GM18520 (cell line): ENCODE measurements around the gene GPR162.
A peak's percentile ranks its signal among the peaks of the same experiment; 100 is the strongest.

Experiments
- ATAC-seq: cut with Tn5 transposase; IDR thresholded peaks from one replicate; pipeline ENCODE4 v1.9.1; 2021; ENCODE audit not compliant: unreplicated experiment

Gene GPR162, protein sequence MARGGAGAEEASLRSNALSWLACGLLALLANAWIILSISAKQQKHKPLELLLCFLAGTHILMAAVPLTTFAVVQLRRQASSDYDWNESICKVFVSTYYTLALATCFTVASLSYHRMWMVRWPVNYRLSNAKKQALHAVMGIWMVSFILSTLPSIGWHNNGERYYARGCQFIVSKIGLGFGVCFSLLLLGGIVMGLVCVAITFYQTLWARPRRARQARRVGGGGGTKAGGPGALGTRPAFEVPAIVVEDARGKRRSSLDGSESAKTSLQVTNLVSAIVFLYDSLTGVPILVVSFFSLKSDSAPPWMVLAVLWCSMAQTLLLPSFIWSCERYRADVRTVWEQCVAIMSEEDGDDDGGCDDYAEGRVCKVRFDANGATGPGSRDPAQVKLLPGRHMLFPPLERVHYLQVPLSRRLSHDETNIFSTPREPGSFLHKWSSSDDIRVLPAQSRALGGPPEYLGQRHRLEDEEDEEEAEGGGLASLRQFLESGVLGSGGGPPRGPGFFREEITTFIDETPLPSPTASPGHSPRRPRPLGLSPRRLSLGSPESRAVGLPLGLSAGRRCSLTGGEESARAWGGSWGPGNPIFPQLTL

DNA sequence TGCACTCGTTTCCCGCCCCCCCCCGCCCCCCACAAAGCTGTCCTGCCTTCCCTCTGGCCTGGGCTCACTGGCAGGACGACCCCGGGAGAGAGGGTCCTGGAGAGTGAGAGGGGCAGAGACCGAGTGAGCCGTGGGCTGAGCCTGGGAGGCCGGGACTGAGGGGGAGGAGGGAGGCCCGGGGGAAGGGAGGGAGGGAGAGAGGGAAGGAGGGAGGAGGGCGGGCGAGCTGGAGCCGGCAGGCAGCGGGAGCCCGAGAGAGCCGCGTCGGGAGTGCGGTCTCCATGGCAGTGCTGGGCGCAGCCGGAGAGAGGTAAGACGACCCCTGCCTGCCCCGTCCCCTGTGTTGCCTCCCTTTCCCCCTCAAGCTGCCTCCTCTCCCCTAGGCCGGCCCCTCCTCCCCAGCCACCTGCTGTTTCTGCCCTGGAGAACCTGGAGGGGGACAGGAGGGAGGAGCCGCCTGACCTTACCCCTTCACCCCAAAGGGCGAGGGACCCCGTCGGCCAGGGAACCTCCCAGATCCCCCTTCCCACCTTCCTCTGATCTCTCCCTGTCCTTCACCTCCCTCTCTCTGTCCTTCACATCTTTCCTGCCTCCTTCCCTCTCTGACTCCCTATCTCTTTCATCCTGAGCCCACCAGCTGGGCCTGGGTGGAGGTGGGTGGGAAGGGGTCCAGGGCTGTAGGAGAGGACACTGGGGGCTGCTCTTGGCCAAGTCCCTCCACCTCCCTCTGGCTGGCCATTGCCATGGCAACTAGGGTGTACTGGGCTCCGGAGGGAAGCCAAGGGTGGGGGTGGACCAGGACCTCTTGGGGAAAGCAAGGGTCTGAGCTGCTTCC lies at the start of gene GPR162:
GPR162 (plus strand) TSS at position 231 of the 835 bp plus-strand sequence. CDS start 2,078 bp downstream, outside the sequence.
- ATAC-seq = no peak

DNA sequence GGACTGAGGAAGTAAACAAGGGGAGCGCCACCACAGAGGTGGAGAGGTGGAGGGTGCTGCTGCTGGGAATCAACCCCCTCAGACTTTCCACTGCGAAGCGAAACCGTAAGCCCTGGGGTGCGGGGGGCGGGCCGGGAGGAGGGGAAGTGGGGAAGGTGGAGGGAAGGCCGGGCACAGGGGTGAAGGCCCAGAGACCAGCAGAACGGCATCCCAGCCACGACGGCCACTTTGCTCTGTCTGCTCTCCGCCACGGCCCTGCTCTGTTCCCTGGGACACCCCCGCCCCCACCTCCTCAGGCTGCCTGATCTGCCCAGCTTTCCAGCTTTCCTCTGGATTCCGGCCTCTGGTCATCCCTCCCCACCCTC lies 49.3 kb upstream of the GPR162 start, which contains the start of gene LAG3:
LAG3 (plus strand) TSS at position 190 of the 365 bp plus-strand sequence. CDS start 333 bp downstream, outside the sequence.
- ATAC-seq = no peak

- no peak for ATAC-seq
These were observed 48.7 kb upstream of the GPR162 start for GRCh38 chr12:6772726-6773589.

DNA sequence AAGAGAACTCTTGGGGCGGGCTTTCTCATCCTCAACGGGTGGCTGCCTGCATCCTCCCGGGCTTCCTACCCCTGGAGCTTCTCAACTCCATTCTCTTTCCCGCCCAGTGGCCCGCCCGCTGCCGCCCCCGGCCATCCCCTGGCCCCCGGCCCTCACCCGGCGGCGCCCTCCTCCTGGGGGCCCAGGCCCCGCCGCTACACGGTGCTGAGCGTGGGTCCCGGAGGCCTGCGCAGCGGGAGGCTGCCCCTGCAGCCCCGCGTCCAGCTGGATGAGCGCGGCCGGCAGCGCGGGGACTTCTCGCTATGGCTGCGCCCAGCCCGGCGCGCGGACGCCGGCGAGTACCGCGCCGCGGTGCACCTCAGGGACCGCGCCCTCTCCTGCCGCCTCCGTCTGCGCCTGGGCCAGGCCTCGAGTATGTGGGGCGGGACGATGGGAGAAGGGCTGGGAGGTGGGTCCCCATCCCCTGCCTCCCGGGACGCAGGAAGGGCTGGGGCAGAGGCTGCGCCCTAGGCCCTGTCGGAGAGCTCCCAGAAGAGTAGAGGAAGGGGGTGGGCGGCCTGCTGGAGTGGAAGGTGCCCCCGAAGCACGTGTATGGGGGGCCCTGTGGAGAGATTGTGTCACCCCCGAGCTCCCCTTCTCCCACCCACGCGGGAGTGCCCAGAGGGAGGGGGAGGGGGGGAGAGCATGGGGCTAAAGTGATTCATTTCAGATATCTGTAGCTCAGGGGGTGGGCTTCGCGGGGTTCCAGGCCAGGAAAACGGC lies 47.9 kb upstream of the GPR162 start:
- no peak for ATAC-seq

DNA sequence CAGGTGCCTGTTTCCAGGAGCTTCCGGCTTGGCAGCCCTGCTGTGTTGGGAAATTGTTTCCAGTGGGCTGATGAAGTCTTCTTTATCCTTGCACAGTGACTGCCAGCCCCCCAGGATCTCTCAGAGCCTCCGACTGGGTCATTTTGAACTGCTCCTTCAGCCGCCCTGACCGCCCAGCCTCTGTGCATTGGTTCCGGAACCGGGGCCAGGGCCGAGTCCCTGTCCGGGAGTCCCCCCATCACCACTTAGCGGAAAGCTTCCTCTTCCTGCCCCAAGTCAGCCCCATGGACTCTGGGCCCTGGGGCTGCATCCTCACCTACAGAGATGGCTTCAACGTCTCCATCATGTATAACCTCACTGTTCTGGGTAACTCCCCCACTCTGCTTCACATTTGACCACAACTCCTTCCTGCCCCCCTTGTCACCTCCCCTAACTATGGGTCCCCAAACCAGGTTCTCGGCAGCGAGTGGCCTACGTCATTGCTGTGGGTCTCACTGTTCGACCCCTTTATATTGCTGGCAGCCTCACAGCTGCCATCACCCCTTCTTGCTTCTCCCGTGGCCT lies 47.0 kb upstream of the GPR162 start:
- ATAC-seq = no peak

- ATAC-seq = no peak
These were observed 46.1 kb upstream of the GPR162 start for GRCh38 chr12:6775185-6776174.

DNA sequence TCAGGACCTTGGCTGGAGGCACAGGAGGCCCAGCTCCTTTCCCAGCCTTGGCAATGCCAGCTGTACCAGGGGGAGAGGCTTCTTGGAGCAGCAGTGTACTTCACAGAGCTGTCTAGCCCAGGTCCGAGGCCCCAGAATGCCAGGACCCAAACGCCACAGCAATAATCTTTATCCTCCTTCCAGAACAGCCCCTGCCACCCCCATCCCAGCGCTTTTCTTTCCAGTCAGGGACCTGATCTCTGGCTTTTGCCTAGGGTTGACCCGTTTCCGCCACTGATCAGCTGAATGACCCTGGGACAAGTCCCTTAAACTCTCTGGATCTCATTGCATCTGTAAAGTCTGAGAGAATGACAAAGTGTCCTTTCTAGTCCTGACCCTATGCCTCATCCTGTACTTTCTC lies 44.2 kb upstream of the GPR162 start:
- ATAC-seq = no peak

DNA sequence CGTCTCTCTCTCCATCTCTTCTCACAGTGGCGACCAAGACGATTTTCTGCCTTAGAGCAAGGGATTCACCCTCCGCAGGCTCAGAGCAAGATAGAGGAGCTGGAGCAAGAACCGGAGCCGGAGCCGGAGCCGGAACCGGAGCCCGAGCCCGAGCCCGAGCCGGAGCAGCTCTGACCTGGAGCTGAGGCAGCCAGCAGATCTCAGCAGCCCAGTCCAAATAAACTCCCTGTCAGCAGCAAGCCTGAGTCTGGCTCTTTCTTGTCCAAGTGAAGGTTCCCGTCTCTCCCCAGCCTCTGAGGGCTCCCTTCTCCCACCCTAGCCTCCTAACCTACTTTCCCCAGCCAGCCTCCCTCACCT lies 43.4 kb upstream of the GPR162 start:
- no peak for ATAC-seq

DNA sequence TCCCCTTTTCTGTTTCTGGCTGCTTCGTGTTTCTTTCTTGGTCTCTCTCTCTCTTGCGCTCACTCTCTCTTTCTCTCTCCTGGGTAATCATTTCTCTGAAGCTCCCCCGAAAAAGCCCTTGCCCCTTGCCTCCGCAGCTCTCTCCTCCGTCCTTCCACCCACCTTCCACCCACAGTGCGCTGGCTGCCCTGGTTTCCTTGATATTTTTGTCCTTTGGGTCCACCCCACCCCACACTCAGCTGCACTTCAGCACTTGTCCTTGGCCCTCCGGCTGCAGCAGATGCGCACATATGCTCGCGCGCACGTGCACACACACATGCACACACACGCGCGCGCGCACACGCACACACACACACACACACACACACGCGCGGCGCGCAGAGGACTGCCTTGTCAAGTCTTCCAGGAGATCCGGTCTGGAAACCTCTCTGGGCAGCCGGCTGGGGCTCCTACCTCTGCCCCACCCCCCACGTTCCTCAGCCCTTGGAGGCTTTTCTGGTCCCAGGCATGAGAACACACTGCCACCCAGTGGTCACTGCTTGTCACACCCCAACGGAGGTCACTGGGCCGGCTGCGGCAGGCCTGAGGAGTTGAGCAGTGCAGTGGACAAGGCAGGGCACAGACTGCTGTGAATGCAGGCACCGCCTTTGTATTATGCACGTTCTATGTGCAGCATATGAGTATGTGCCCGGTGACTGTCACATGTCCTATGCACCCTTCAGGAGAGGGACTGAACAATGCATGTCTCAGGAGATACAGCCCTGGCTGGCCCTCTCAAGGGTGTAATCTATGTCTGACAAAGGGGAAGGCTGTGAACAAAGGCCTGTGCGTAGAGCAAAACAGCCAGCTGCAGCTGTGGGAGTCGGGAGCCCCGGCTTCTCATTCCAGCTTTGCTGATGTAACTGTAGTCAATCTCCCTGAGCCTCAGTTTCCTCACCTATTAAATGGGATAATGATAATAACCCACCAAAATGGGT lies 42.8 kb upstream of the GPR162 start:
- ATAC-seq = peak; percentile 70

- ATAC-seq = no peak
These were observed 41.8 kb upstream of the GPR162 start for GRCh38 chr12:6779708-6780432.

DNA sequence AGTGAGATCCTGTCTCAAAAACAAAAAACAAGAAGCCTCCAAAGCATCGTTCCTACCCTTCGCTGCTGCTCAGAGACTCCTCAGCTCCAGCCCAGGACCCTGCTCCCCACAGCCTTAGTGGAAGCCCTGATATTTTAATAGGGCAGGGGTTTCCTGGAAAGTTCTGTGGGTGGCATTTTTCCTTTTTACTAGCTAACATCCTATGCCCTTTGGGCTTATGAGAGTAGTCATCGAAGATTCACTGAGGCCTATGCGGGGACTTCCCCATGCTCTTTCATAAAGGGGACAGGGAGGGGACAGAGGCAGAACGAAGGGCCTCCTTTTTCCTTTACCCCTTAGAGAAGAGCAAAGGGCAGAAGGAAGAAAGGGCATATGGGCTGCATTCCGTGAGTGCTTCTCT lies 41.0 kb upstream of the GPR162 start:
- ATAC-seq = no peak

DNA sequence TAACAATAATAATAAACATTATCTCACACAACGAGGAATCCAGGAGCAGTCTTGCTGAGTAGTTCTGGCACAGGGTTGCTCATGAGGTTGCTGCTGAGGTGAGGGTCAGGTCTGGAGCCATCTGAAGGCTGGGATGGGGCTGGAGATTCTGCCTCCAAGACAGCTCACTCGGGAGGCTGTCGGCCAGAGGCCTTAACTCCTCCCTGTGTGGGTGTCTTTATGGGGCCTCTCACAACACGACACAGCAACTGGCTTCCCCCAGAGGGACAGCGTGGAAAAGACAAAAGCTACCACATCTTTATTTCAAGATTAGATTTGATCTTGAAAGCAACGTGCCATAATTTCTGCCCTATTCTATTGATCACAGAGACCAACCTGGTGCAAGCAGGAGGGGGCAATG lies 39.5 kb upstream of the GPR162 start:
- no peak for ATAC-seq

DNA sequence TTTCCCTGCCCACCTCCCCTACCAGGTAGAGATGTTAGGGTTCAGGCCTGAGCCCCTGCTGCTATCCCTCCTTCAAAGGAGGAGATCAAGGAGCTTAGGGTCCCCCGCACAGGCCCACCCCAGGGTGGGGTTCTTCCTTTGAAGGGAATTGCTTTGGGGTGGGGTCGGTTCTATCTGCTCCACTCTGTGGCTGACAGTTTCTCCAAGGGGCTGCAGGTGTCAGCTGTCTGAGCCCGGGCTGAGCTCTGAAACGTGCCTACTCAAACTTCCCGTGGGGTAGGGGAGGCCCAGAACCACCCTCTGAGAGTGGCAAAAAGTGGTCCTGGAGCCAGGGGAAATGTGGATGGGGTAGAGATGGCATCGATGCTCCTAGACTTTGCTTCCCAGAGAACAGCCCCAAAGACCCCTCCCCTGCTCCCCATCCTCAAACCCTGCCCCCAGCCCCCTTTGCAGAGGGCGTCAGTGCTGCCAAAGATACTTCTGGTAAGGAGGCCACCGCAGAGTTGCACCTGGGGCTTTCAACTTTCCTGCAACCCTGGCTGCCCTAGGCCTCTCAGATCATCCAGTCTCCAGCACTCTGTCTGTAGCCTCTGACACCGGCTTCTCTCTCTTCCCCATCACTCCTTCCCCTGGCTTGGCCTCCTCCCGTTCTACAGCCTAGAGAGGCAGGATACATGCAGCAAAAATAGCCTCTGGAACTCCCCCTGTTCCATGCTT lies 38.6 kb upstream of the GPR162 start:
- no peak for ATAC-seq

DNA sequence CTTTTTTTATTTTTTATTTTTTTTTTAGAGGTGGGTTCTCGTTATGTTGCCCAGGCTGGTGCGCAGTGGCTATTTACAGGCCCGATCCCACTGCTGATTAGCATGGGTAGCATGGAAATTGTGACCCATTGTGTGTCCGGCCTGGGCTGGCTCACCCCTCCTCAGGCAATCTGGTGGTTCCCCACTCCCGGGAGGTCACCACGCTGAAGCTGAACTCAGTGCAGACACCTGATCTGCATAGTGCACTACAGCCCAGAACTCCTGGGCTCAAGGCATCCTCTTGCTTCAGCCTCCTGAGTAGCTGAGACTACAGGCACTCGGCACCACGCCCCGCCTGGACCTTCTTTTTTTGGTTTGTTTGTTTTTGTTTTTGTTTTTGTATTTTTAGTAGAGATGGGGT lies 37.8 kb upstream of the GPR162 start:
- ATAC-seq = no peak

DNA sequence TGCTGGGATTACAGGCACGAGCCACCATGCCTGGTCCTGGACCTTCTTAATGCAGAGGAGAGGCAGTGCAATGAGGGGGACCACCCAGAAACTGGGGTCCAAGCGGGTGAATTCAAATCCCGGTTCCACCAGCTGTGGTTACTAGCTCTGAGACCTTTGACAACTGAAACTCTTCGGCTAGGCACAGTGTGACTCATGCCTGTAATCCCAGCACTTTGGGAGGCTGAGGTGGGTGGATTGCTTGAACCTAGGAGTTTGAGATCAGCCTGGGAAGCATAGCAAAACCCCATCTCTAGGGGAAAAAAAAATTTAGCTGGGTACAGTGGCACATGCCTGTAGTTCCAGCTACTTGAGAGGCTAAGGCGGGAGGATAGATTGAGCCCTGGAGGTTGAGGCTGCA lies 37.3 kb upstream of the GPR162 start:
- ATAC-seq = no peak

- no peak for ATAC-seq
These were observed 36.9 kb upstream of the GPR162 start for GRCh38 chr12:6784761-6785160.
